ENCODE data around the gene TIMELESS.
"Not testable (repeated sequence)": the region's sequence is repeated elsewhere in the genome, so short reads cannot be mapped to it uniquely, and the experiment has no call there.

GRCh38 chr12:56496704-56497103, 47.5 kb upstream of the TIMELESS start:
- not testable (repeated sequence) for TF ChIP-seq EZH2 (IDR thresholded peaks at IDR 0.05); JUND (IDR thresholded peaks at IDR 0.05); POLR2A (IDR thresholded peaks at IDR 0.05; ENCODE audit: borderline replicate concordance, extremely low read depth, insufficient read depth, insufficient read length); POLR2AphosphoS5 (IDR thresholded peaks at IDR 0.05; ENCODE audit: low read depth, low read length); SIN3A (IDR thresholded peaks at IDR 0.05; ENCODE audit: low read depth)
- TF ChIP-seq RAD21 (IDR thresholded peaks at IDR 0.05; ENCODE audit: low read depth) (peak; percentile 42), CTCF (IDR thresholded peaks at IDR 0.05 in 2 of 3, conservative IDR thresholded peaks at IDR 0.05 in 1 of 3; ENCODE audit: borderline replicate concordance in 1 of 3, insufficient read depth in 1 of 3, low read depth in 2 of 3, low read length in 2 of 3) (peak in 2 of 3 experiments; percentile 12 to 49; a peak in 3 of 6 replicates)
- TF ChIP-seq, protein P1, sequence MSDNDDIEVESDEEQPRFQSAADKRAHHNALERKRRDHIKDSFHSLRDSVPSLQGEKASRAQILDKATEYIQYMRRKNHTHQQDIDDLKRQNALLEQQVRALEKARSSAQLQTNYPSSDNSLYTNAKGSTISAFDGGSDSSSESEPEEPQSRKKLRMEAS (IDR thresholded peaks at IDR 0.05): not testable (repeated sequence)

Measured in HCT116 (cell line).